IMR-90 (cell line): Measurements from ENCODE around the gene ZNF821. TPM values are rescaled to one million over a fixed set of nuclear protein-coding genes. Genes with fewer than 3 reads are reported as not detected.
"Not testable (repeated sequence)": the region's sequence is repeated elsewhere in the genome, so short reads cannot be mapped to it uniquely, and the experiment has no call there.

Experiments
- ATAC-seq: fragments of 200-7000 bp; cut with Tn5 transposase; 2 replicates; pipeline ENCODE4 v1.9.1; 2020; ENCODE audit warnings: low read depth, mild to moderate bottlenecking, moderate library complexity
- BruUV-seq: library from RNA; stranded (reverse); fragments of 400-500 nt; replicated peaks from 2 replicates; lab custom pipeline; 2021; lab: Mats Ljungman, UMichigan
- CTCF ChIA-PET: fragments of 300-600 bp; formaldehyde crosslinking; extraction: SDS; loops from one replicate; lab custom pipeline; 2021; ENCODE audit warnings: antibody characterized with exemption; lab: Yijun Ruan, JAX
- POLR2A ChIA-PET: fragments of 300-600 bp; sonication (Branson Sonifier 250); formaldehyde crosslinking; loops from one replicate; lab custom pipeline; 2022; ENCODE audit warnings: antibody characterized with exemption; ENCODE audit not compliant: unreplicated experiment; lab: Charles Lee
- DNase-seq: peaks from one replicate; pipeline ENCODE4 v3.0.0; 2013
- H2AFZ ChIP-seq: replicated peaks from 2 replicates; pipeline ENCODE3; 2013; ENCODE audit warnings: low read length, mild to moderate bottlenecking; ENCODE audit not compliant: poor library complexity
- H2AK5ac ChIP-seq: 2 replicates; pipeline ENCODE4 v1.6.1; 2013; ENCODE audit warnings: low read depth, low read length, inconsistent platforms
- H2AK9ac ChIP-seq: replicated peaks from 2 replicates; pipeline ENCODE3; 2013; ENCODE audit warnings: mild to moderate bottlenecking, low read depth, low read length, moderate library complexity; ENCODE audit not compliant: poor library complexity
- H2BK120ac ChIP-seq: 2 replicates; pipeline ENCODE4 v1.6.1; 2013; ENCODE audit warnings: low read depth, low read length, inconsistent platforms
- H2BK15ac ChIP-seq: 3 replicates; pipeline ENCODE4 v1.6.1; 2013; ENCODE audit warnings: low read depth, low read length, inconsistent platforms
- H2BK20ac ChIP-seq: 2 replicates; pipeline ENCODE4 v1.6.1; 2013; ENCODE audit warnings: low read depth, mild to moderate bottlenecking, inconsistent platforms, low read length, moderate library complexity
- H2BK5ac ChIP-seq: 2 replicates; pipeline ENCODE4 v1.6.1; 2013; ENCODE audit warnings: mild to moderate bottlenecking, low read depth, low read length, inconsistent platforms; ENCODE audit not compliant: poor library complexity, severe bottlenecking
- H3K14ac ChIP-seq: replicated peaks from 2 replicates; pipeline ENCODE4 v1.6.1; 2013; ENCODE audit warnings: low read depth, low read length, inconsistent platforms
- H3K18ac ChIP-seq: 2 replicates; pipeline ENCODE4 v1.6.1; 2013; ENCODE audit warnings: low read depth, low read length, control low read depth
- H3K23ac ChIP-seq: 2 replicates; pipeline ENCODE4 v1.6.1; 2013; ENCODE audit warnings: low read depth, low read length, inconsistent platforms
- H3K27ac ChIP-seq: 2 replicates; pipeline ENCODE4 v1.5.1; 2013; ENCODE audit warnings: mild to moderate bottlenecking, control low read depth, low read length; ENCODE audit not compliant: insufficient read depth
- H3K27me3 ChIP-seq: 2 replicates; pipeline ENCODE4 v1.6.1; 2013; ENCODE audit warnings: low read length; ENCODE audit not compliant: control insufficient read depth, insufficient read depth
- H3K36me3 ChIP-seq: 2 replicates; pipeline ENCODE4 v1.6.1; 2013; ENCODE audit warnings: low read length, mixed read lengths; ENCODE audit not compliant: control insufficient read depth, insufficient read depth
- H3K4ac ChIP-seq: 2 replicates; pipeline ENCODE4 v1.6.1; 2013; ENCODE audit warnings: low read depth, low read length, inconsistent platforms
- H3K4me1 ChIP-seq: 2 replicates; pipeline ENCODE4 v1.6.1; 2013; ENCODE audit warnings: low read length, mixed read lengths; ENCODE audit not compliant: control insufficient read depth, insufficient read depth
- H3K4me2 ChIP-seq: 2 replicates; pipeline ENCODE4 v1.6.1; 2013; ENCODE audit warnings: low read depth, mild to moderate bottlenecking, control low read depth, low read length, moderate library complexity
- H3K4me3 ChIP-seq: 2 replicates; pipeline ENCODE4 v1.5.1; 2013; ENCODE audit warnings: low read depth, mild to moderate bottlenecking, control low read depth, low read length, moderate library complexity; ENCODE audit not compliant: insufficient read depth
- H3K56ac ChIP-seq: 2 replicates; pipeline ENCODE4 v1.6.1; 2013; ENCODE audit warnings: low read length, inconsistent platforms; ENCODE audit not compliant: insufficient read depth; ENCODE audit errors: extremely low read depth
- H3K79me1 ChIP-seq, 2 experiments: 2 replicates each; pipeline ENCODE4 v1.6.1; 2013; ENCODE audit warnings: low read length in 2 of 2, inconsistent platforms in 1 of 2, low read depth in 1 of 2
- H3K9ac ChIP-seq: 2 replicates; pipeline ENCODE4 v1.6.1; 2013; ENCODE audit warnings: low read depth, low read length, control low read depth
- H3K9me1 ChIP-seq: 2 replicates; pipeline ENCODE4 v1.6.1; 2013; ENCODE audit warnings: low read length, inconsistent platforms; ENCODE audit not compliant: insufficient read depth
- H3K9me3 ChIP-seq: 2 replicates; pipeline ENCODE4 v1.6.1; 2013; ENCODE audit warnings: low read length; ENCODE audit not compliant: control insufficient read depth, insufficient read depth
- H4K20me1 ChIP-seq: 2 replicates; pipeline ENCODE4 v1.6.1; 2013; ENCODE audit warnings: low read length, inconsistent platforms; ENCODE audit not compliant: insufficient read depth
- H4K5ac ChIP-seq: 2 replicates; pipeline ENCODE4 v1.6.1; 2013; ENCODE audit warnings: mild to moderate bottlenecking, low read depth, low read length, control low read depth
- H4K8ac ChIP-seq, 2 experiments: 2 replicates each; pipeline ENCODE4 v1.6.1; 2013; ENCODE audit warnings: low read depth in 2 of 2, low read length in 2 of 2, control low read depth in 1 of 2, inconsistent platforms in 1 of 2
- H4K91ac ChIP-seq: 2 replicates; pipeline ENCODE4 v1.6.1; 2013; ENCODE audit warnings: low read depth, low read length, inconsistent platforms; ENCODE audit not compliant: insufficient read depth
- WGBS, 2 experiments: methylation state at CpG; one replicate each; pipeline versions ENCODE4 v1.1.5 to v1.1.7; 2013; ENCODE audit warnings: missing lambda C conversion rate in 2 of 2; ENCODE audit not compliant: insufficient read length in 1 of 2; ENCODE audit errors: extremely low coverage in 2 of 2; 5-methylcytosine and 5-hydroxymethylcytosine counted together
- dilution Hi-C: fragments of 300-500 bp; cut with HindIII; formaldehyde crosslinking; loops from one replicate; pipeline ENCODE4 v1.14.3; 2018; ENCODE audit warnings: low sequenced_read_pairs; ENCODE audit not compliant: unreplicated experiment
- in situ Hi-C: fragments of 300-500 bp; cut with MboI; formaldehyde crosslinking; loops from 3 replicates; pipeline ENCODE4 v1.14.3; 2019; ENCODE audit warnings: low sequenced_read_pairs, inconsistent platforms, mixed read lengths
- intact Hi-C: fragments of 100-400 bp; cut with micrococcal nuclease; formaldehyde crosslinking; loops from 2 replicates; pipeline ENCODE4 v1.10.0; 2022
- polyA plus RNA-seq, 3 experiments: library from polyadenylated mRNA; depleted of rRNA; stranded (reverse); fragments of >200 nt; gene quantifications; 2 replicates each; pipeline ENCODE4 v1.2.3, GENCODE V29; 2012; ENCODE audit warnings: low replicate concordance in 1 of 3
- total RNA-seq: library from RNA; depleted of rRNA; stranded (reverse); fragments of >200 nt; gene quantifications from 2 replicates; pipeline ENCODE4 v1.2.3, GENCODE V29; 2012

Gene ZNF821
- total and polyA plus RNA-seq, 2 of the 4 experiments (the other 2 are of a cell fraction): 5.9 to 6.0 TPM

DNA sequence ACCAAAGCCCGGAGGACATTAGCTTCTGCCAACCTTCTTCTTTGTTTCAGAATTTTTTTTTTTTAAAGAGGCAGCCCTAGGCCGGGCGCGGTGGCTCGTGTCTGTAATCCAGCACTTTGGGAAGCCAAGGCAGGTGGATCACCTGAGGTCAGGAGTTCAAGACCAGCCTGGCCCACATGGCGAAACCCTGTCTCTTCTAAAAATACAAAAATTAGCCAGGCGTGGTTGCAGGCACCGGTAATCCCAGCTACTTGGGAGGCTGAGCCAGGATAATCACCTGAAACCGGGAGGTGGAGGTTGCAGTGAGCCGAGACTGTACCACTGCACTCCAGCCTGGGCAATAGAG is 66.9 kb downstream of the ZNF821 start:
- H4K8ac ChIP-seq, H3K4me1 ChIP-seq, H2BK20ac ChIP-seq, H3K79me1 ChIP-seq, H4K5ac ChIP-seq, H3K36me3 ChIP-seq, H3K23ac ChIP-seq, dilution Hi-C loops, in situ Hi-C loops, H2BK15ac ChIP-seq, DNase-seq, H2AFZ ChIP-seq, H4K20me1 ChIP-seq, BruUV-seq, H3K4me2 ChIP-seq, H3K27me3 ChIP-seq, H3K4me3 ChIP-seq, H2AK9ac ChIP-seq, POLR2A ChIA-PET, H3K9me1 ChIP-seq, H2AK5ac ChIP-seq, H3K14ac ChIP-seq, H3K9me3 ChIP-seq, H3K56ac ChIP-seq, ATAC-seq, H4K91ac ChIP-seq, intact Hi-C loops, H3K9ac ChIP-seq: not testable (repeated sequence)
- Histone ChIP-seq H3K27ac (peak overlapping the region; percentile 85; the same call in 1 of the 2 replicates), H3K4ac (peak overlapping the region; percentile 34), H3K18ac (peak overlapping the region; percentile 30; the same call in 1 of the 2 replicates), H2BK5ac (peak overlapping the region; percentile 62), H2BK120ac (peak overlapping the region; percentile 83)
- WGBS, 2 experiments: 92% methylated on average over 4 of the region's 10 CpGs; no CpG with 5 or more reads in 1 of the 2 experiments
- CTCF ChIA-PET: interaction anchor here (1.0 to 1.2 kb wide), 2 partner anchors 11 to 22 kb away, joined by 3 to 4 read pairs; no protein-coding TSS in a partner anchor
